PC-3 (cell line): Measurements from ENCODE around the gene PAN3.

Experiments
- CTCF ChIP-seq: fragments of 300-600 bp; sonication (generic); conservative IDR thresholded peaks from 2 replicates; pipeline ENCODE4 v1.5.1; 2017; ENCODE audit warnings: antibody characterized with exemption, low read depth, mild to moderate bottlenecking, low read length
- EZH2 ChIP-seq: fragments of 300-600 bp; sonication (generic); IDR thresholded peaks from one replicate; pipeline ENCODE4 v1.6.1; 2017; ENCODE audit warnings: antibody characterized with exemption, mild to moderate bottlenecking, low read length; ENCODE audit not compliant: unreplicated experiment

GRCh38 chr13:28181413-28181812 is 43.1 kb downstream of the PAN3 start:
- TF ChIP-seq CTCF = no peak
- no peak for TF ChIP-seq EZH2
